ENCODE measurements around the gene SYPL2.
"Not testable (repeated sequence)": the region's sequence is repeated elsewhere in the genome, so short reads cannot be mapped to it uniquely, and the experiment has no call there.

The SYPL2 gene

GRCh38 chr1:109472779-109473178 lies 6.4 kb downstream of the SYPL2 start:
- DNase-seq = no peak

- not testable (repeated sequence) for DNase-seq
Observed at GRCh38 chr1:109473284-109474057, 7.1 kb downstream of the SYPL2 start.

GRCh38 chr1:109474697-109475096 lies 8.4 kb downstream of the SYPL2 start:
- DNase-seq = no peak

- no peak for DNase-seq
Observed at GRCh38 chr1:109475261-109475660, 8.9 kb downstream of the SYPL2 start.

GRCh38 chr1:109476825-109477224 lies 10.5 kb downstream of the SYPL2 start:
- no peak for DNase-seq

GRCh38 chr1:109477821-109478220 lies 11.5 kb downstream of the SYPL2 start:
- DNase-seq = no peak

- no peak for DNase-seq
Observed at GRCh38 chr1:109478806-109479205, 12.5 kb downstream of the SYPL2 start.

DNA sequence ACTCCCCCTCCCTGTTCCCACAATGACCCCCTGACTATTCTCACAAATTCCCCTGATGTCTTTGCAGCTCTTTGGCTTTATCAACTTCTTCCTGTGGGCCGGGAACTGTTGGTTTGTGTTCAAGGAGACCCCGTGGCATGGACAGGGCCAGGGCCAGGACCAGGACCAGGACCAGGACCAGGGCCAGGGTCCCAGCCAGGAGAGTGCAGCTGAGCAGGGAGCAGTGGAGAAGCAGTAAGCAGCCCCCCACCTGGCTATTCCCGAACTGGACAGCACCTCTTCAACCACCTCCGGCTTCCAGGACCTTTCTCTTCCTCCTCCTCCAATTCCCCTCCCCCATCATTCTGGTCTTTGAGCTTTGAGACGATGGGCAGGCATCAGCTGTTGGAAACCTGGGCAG lies 13.0 kb downstream of the SYPL2 start:
- no peak for DNase-seq

- DNase-seq = no peak
Observed at GRCh38 chr1:109479901-109480300, 13.6 kb downstream of the SYPL2 start.

DNA sequence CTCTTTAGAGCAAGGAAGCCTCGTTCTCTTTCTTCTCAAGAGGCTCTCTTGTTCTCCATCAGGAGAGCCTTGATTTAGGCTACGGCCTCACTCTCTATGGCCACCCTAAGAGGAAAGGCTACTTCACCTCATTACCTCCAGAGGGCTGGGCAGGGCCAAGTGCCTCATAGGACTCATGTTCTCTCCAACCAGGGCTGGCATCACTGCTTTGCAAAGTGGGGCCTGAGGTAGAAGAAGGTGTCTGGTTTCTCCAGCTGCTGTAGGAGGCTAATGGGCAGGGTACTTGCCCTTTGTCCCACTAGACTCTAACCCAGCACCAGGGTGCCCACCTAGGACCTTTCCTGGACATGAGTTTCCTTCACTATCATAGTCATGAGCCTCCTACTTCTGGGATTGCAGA lies 15.3 kb downstream of the SYPL2 start:
- DNase-seq = no peak

DNA sequence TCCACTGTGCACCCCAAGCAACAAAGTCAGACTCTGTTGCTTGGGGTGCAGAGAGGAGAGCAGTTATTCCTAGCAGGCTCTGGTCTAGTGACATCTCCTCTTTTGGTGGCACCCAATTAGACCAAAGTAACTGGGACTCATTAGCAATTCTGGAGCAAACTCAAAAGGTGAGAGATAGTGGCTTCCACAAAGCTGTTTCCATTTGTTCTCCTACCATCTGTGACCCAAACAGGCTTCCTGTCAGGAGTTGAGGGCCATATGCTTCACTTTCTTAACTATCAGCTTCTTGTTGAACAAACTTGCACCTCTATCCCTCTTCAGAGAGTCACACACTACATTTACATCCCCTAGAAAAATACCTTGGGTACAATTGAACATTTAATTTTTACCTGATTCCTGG lies 15.9 kb downstream of the SYPL2 start:
- no peak for DNase-seq

DNA sequence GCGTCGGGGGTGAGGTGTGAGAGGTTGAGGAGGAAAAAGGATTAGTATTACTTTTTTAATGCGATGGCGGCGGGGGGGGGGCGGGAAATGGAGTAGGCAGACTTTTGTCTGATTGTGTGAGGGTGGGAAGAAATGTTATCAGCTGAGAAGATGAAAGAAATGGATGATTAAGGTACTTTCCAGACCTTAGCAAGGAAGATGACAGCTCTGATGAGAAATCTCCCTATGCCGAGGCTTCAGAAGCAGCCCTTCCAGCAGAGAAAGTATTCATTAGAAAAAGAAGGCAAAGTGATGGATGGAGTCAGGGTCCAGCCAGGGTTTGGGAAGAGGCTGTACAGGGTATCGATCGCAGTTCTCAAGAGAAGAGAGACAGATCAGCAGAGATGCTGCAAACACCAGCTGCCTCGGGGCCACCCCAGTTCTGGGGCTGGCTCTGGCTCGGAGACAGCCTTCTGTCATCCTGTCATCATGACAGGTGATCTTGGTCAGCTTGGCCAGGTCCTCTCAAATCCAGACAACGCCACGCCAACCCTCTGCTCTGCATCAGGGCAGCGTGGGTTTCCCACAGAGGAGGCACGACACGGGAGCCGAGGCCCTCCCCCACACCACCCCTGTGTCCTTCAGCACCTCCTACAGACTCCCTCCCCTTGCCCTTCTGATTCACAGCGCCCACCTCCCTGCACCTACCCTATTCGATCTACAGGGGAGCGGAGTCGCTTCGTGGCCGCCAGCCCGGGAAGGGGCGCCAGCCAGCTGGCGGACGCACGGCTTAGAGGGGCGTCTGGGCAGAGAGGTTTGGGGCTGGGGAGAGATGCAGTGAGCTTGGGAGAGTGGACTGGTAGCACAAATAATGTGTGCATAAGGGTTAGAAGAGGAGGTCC lies 16.7 kb downstream of the SYPL2 start:
- no peak for DNase-seq

- DNase-seq = peak; percentile 78
Observed at GRCh38 chr1:109483672-109484518, 17.5 kb downstream of the SYPL2 start, which contains the start of gene ATXN7L2. ATXN7L2 (plus strand) TSS chr1:109483905; CDS start chr1:109483954, 49 bp downstream.

DNA sequence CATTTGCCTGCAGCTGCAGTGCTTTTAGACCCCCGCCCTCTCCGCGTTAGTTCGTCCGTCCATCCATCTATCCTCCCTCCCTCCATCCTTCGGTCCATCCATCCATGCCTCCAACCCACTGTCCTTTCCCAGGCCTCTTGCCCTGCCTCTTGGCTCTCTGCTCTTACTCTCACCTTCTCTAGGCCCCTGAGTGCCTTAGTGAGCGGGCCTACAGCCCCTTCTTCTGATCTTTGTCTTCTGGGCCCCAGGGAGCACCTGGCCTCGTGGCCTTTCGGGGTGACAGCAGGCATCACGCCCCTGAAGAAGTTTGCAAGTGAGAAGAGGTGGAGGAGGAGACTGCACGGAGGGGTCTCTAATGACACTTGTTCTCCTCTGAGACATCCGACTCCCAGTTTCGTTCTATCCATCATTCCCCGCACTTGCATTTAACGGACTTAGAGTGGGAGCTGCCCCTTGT lies 18.2 kb downstream of the SYPL2 start:
- DNase-seq = no peak

DNA sequence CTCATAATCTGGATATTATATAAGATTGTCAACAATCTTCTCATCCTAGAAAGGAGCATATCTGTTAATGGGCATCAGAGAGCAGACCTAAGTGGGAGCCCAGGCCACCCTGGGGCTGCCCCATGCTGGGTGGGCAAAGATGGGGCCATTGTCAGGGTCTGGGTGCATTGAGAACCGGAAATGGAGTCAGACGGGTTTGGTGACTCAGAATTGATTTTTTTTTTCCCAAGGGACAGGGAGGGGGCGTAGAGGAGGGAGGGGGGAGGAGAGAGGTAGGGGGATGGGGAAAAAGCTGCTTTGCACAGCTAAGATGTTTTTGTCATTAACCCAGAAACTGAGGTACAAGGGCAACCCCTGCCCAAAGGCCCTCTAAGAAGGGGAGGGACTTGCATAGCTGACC lies 18.7 kb downstream of the SYPL2 start:
- no peak for DNase-seq

DNA sequence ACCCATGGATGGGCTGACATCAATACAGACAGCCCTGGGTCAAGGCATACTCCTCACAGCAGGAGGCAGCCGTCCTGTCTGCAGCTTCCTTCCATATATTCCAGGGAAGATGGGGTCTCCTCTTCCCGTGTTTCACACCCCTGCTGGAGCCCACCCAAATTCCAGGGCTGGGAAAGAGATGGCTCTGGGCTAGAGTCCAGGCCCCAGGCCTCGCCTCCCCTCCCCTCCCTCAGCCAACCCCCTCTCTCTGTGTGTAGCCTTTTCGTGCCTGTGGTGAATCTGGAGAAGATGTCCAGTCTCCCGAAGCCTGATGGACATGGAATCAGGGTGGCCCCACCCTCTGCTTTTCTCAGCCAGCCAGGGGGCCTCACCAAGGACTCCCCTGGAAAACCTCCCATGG lies 20.9 kb downstream of the SYPL2 start:
- no peak for DNase-seq

GRCh38 chr1:109488201-109488600 lies 21.9 kb downstream of the SYPL2 start:
- DNase-seq = no peak

DNA sequence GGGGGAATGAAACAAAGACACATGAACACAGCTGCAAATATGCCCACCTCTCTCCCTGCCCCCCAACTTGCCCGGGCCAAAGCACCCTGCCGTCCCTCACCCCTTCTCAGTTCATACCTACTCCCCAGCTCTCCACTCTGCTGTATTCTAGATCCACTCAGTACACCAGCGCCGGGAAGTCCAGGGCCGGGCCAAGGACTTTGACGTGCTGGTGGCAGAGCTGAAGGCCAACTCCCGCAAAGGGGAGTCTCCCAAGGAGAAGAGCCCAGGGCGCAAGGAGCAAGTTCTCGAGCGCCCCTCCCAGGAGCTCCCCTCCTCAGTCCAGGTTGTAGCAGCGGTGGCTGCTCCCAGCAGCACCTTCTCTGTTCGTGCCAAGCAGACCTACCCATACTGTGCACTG lies 22.4 kb downstream of the SYPL2 start:
- no peak for DNase-seq

- no peak for DNase-seq
Observed at GRCh38 chr1:109490029-109490933, 23.9 kb downstream of the SYPL2 start.

DNA sequence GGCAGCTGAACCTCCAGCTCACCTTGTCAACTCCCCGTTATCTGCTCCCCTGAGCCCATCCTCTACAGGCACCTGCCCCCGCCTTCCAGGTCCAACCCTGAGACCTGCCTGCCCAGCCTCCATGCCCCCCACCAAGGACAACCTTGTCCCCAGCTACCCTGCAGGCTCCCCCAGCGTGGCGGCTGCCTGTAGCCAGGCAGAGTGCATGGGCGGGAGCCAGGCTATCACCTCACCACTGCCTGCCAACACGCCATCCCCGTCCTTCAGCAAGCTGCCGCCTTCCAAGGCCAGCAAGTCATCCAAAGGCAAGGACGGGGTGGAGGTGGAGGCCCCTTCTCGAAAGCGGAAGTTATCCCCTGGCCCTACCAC lies 24.6 kb downstream of the SYPL2 start:
- no peak for DNase-seq

DNA sequence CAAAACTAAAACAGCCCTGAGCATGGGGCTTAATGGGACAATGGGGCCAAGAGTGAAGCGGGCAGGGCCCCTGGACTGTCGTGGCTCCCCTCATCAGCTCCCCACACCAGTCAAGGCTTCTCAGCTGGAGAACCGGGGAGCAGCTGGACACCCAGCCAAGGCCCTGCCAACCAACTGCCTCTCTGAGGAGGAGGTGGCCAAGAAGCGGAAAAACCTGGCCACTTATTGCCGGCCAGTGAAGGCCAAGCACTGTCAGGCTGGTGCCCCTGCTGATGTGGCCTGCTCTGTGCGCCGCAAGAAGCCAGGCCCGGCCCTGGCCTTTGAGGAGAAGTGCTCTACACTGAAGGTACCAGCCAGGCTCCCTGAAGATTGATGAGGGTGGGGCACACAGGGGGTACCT lies 25.0 kb downstream of the SYPL2 start:
- DNase-seq = no peak

GRCh38 chr1:109492779-109493178 lies 26.4 kb downstream of the SYPL2 start:
- DNase-seq = no peak
